Endothelial cell of umbilical vein (primary cell): ENCODE results near the gene SF3B4. TPM values are rescaled to one million over a fixed set of nuclear protein-coding genes. Genes with fewer than 3 reads are reported as not detected.

Experiments
- BruUV-seq: library from RNA; stranded (reverse); fragments of 400-500 nt; replicated peaks from 2 replicates; lab custom pipeline; 2021; lab: Mats Ljungman, UMichigan
- CTCF ChIA-PET: fragments of 300-600, 350-600 bp; sonication (Branson Sonifier 250); formaldehyde crosslinking; loops from one replicate; lab custom pipeline; 2021; ENCODE audit warnings: antibody characterized with exemption, inconsistent platforms; lab: Charles Lee
- POLR2A ChIA-PET: fragments of 300-600, 350-600 bp; sonication (Branson Sonifier 250); formaldehyde crosslinking; loops from one replicate; lab custom pipeline; 2021; ENCODE audit warnings: antibody characterized with exemption, inconsistent platforms; lab: Charles Lee
- DNase-seq: peaks from one replicate; pipeline ENCODE4 v3.0.0-alpha.2; 2011; ENCODE audit warnings: low read depth, low spot score
- FAIRE-seq: peaks from 2 replicates; lab custom pipeline; 2011; peaks lifted over from hg19 to GRCh38; lab: Jason Lieb, UNC
- H2AFZ ChIP-seq: 2 replicates; pipeline ENCODE4 v1.6.0; 2012; ENCODE audit warnings: low read depth, low read length, control low read depth, inconsistent platforms
- H3K27ac ChIP-seq: 2 replicates; pipeline ENCODE4 v1.5.1; 2011; ENCODE audit warnings: low read depth, mild to moderate bottlenecking, control low read depth, low read length, moderate library complexity; ENCODE audit not compliant: insufficient read depth
- H3K27me3 ChIP-seq, 2 experiments: 2 replicates each; pipeline versions ENCODE4 v1.6.0 to v1.6.1; 2011; ENCODE audit warnings: low read length in 2 of 2, mixed read lengths in 1 of 2; ENCODE audit not compliant: control insufficient read depth in 2 of 2, insufficient read depth in 2 of 2
- H3K36me3 ChIP-seq, 2 experiments: 2 replicates in 1 of 2; 3 replicates in 1 of 2; pipeline ENCODE4 v1.5.1; 2011; ENCODE audit warnings: low read length in 2 of 2, mild to moderate bottlenecking in 1 of 2, moderate library complexity in 1 of 2; ENCODE audit not compliant: control insufficient read depth in 2 of 2, insufficient read depth in 2 of 2; ENCODE audit errors: extremely low read depth in 1 of 2
- H3K4me1 ChIP-seq: 3 replicates; pipeline ENCODE4 v1.5.1; 2011; ENCODE audit warnings: mild to moderate bottlenecking, low read length; ENCODE audit not compliant: control insufficient read depth, insufficient read depth; ENCODE audit errors: extremely low read depth
- H3K4me2 ChIP-seq: 2 replicates; pipeline ENCODE4 v1.6.1; 2011; ENCODE audit warnings: low read length, control low read depth, mixed read lengths; ENCODE audit not compliant: insufficient read depth
- H3K4me3 ChIP-seq, 3 experiments: fragments of 200-600 bp in 1 of 3; sonication (generic), shearing (Covaris generic) in 1 of 3; replicated peaks in 1 of 3; 2 replicates each; pipeline ENCODE4 v1.5.1; 2011 to 2016; ENCODE audit warnings: control low read depth in 3 of 3, low read length in 3 of 3, mild to moderate bottlenecking in 2 of 3, inconsistent platforms in 1 of 3, low read depth in 1 of 3, moderate library complexity in 1 of 3; ENCODE audit not compliant: insufficient read depth in 1 of 3
- H3K79me2 ChIP-seq: 2 replicates; pipeline ENCODE4 v1.6.0; 2012; ENCODE audit warnings: low read length, inconsistent platforms; ENCODE audit not compliant: control insufficient read depth, insufficient read depth
- H3K9ac ChIP-seq: replicated peaks from 2 replicates; pipeline ENCODE3; 2011; ENCODE audit warnings: low read length, control low read depth; ENCODE audit not compliant: insufficient read depth; ENCODE audit errors: extremely low read depth
- H3K9me1 ChIP-seq: replicated peaks from 3 replicates; pipeline ENCODE4 v1.6.0; 2011; ENCODE audit warnings: mild to moderate bottlenecking, low read length; ENCODE audit not compliant: control insufficient read depth, insufficient read depth; ENCODE audit errors: extremely low read depth
- H3K9me3 ChIP-seq: replicated peaks from 2 replicates; pipeline ENCODE4 v1.5.1; 2012; ENCODE audit warnings: low read length, inconsistent platforms; ENCODE audit not compliant: control insufficient read depth, insufficient read depth
- H4K20me1 ChIP-seq: replicated peaks from 2 replicates; pipeline ENCODE3; 2011; ENCODE audit warnings: mild to moderate bottlenecking, low read length; ENCODE audit not compliant: control insufficient read depth, insufficient read depth; ENCODE audit errors: extremely low read depth
- FOS ChIP-seq: IDR thresholded peaks from 2 replicates; pipeline ENCODE4 v1.6.1; 2011; ENCODE audit warnings: mild to moderate bottlenecking, low read length, moderate library complexity, borderline replicate concordance; ENCODE audit not compliant: insufficient read depth
- GATA2 ChIP-seq: IDR thresholded peaks from 2 replicates; pipeline ENCODE4 v1.7.0; 2011; ENCODE audit warnings: low read depth, mild to moderate bottlenecking, moderate library complexity, mixed read lengths, low read length; ENCODE audit not compliant: insufficient read length, insufficient read depth
- JUN ChIP-seq: IDR thresholded peaks from 2 replicates; pipeline ENCODE4 v1.6.1; 2011; ENCODE audit warnings: borderline replicate concordance, low read depth; ENCODE audit not compliant: insufficient read length, insufficient read depth
- MYC ChIP-seq: IDR thresholded peaks from one replicate; pipeline ENCODE4 v1.6.1; 2011; ENCODE audit warnings: mild to moderate bottlenecking, low read depth, low read length
- POLR2AphosphoS5 ChIP-seq: IDR thresholded peaks from 2 replicates; pipeline ENCODE4 v1.6.1; 2012; ENCODE audit warnings: low read depth, mild to moderate bottlenecking, control low read depth, low read length, moderate library complexity; ENCODE audit not compliant: insufficient read depth
- dilution Hi-C: fragments of 300-500 bp; cut with MboI; formaldehyde crosslinking; loops from one replicate; pipeline ENCODE4 v1.15.0; 2019; ENCODE audit warnings: low sequenced_read_pairs; ENCODE audit not compliant: extremely low pct_ligation_motif_present
- intact Hi-C: fragments of 100-400 bp; cut with micrococcal nuclease; formaldehyde crosslinking; loops from one replicate; pipeline ENCODE4 v1.10.0; 2022
- polyA plus RNA-seq, 4 experiments: library from polyadenylated mRNA; depleted of rRNA in 3 of 4; stranded (reverse) in 3 of 4; unstranded in 1 of 4; fragments of >200 nt; gene quantifications; 2 replicates each; pipeline versions ENCODE4 v1.2.1 to v1.2.3, GENCODE V29; 2011 to 2012; ENCODE audit warnings: missing spikeins in 1 of 4
- total RNA-seq: library from RNA; stranded (reverse); gene quantifications from 2 replicates; pipeline ENCODE4 v1.2.3, GENCODE V29; 2021
- TF ChIP-seq, protein P1 (sequence below): IDR thresholded peaks from 2 replicates; pipeline ENCODE4 v1.6.1; 2011; ENCODE audit not compliant: insufficient read depth, insufficient read length
- TF ChIP-seq, protein P2 (sequence below), 2 donors: IDR thresholded peaks; 1 replicate in 1 of 2; 2 replicates in 1 of 2; pipeline ENCODE4 v1.5.1; 2011; ENCODE audit warnings: low read length in 2 of 2, mild to moderate bottlenecking in 2 of 2, moderate library complexity in 2 of 2, control low read depth in 1 of 2, inconsistent platforms in 1 of 2, low read depth in 1 of 2; ENCODE audit not compliant: insufficient read depth in 1 of 2; ENCODE audit errors: extremely low read depth in 1 of 2

The SF3B4 gene
- total and polyA plus RNA-seq, 2 donors (not counting 3 experiments of a cell fraction or from before 2014, with no cell fraction given): 62.7 to 74.4 TPM

DNA sequence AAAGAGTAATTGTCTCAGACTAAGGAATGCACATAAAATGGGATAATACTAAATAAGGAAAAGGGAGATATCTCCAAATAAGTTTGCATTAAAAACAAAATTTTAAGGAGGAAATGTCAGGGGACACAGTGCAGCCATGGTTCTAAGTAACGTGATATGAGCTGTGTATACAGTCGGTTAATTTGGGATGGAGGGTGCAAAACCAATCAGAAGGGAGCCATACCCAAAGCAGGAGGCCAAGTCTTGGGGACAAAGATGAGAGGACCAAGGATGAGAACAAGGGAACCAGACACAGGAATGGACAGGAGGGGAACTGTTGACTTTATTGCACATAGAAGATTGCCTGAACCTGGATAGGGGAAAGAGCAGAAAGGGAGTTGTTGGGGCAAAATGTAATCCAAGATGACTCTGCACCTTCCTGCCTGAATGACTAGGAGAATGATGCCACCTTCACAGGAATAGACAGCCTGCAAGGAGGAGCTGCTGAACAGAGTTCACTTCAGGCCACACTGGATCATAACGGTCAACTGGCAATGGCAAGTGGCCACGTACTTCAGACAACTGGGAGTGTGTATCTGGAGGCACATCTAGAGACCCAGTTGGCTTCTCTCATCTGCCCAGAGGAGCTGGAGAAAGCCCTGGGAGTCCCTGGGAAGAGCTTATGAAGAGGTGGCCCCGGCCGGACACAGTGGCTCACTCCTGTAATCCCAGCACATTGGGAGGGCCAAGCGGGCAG is 50.2 kb downstream of the SF3B4 start:
- Histone ChIP-seq H3K4me2 (no peak overlapping the region), H4K20me1 (no peaks in the 10 kb centered on the region), H3K36me3 (no peaks in the 10 kb centered on the region), H3K9ac (no peak overlapping the region), H3K27ac (no peak overlapping the region), H3K27me3 (peaks cover 0 to 4% of the 10 kb centered on the region in 2 experiments), H3K4me1 (no peaks in the 10 kb centered on the region), H2AFZ (no peak overlapping the region), H3K4me3 (no peak overlapping the region), H3K79me2 (no peaks in the 10 kb centered on the region), H3K9me3 (no peaks in the 10 kb centered on the region), H3K9me1 (no peaks in the 10 kb centered on the region)
- TF ChIP-seq MYC (no peak), JUN (no peak), FOS (no peak), GATA2 (no peak), POLR2AphosphoS5 (no peak)
- TF ChIP-seq, protein P1, sequence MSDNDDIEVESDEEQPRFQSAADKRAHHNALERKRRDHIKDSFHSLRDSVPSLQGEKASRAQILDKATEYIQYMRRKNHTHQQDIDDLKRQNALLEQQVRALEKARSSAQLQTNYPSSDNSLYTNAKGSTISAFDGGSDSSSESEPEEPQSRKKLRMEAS: no peak
- TF ChIP-seq, protein P2, sequence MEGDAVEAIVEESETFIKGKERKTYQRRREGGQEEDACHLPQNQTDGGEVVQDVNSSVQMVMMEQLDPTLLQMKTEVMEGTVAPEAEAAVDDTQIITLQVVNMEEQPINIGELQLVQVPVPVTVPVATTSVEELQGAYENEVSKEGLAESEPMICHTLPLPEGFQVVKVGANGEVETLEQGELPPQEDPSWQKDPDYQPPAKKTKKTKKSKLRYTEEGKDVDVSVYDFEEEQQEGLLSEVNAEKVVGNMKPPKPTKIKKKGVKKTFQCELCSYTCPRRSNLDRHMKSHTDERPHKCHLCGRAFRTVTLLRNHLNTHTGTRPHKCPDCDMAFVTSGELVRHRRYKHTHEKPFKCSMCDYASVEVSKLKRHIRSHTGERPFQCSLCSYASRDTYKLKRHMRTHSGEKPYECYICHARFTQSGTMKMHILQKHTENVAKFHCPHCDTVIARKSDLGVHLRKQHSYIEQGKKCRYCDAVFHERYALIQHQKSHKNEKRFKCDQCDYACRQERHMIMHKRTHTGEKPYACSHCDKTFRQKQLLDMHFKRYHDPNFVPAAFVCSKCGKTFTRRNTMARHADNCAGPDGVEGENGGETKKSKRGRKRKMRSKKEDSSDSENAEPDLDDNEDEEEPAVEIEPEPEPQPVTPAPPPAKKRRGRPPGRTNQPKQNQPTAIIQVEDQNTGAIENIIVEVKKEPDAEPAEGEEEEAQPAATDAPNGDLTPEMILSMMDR (IDR thresholded peaks at IDR 0.05; ENCODE audit: extremely low read depth in 1 of 2, insufficient read depth in 1 of 2, low read depth in 1 of 2, low read length in 2 of 2): no peak
- DNase-seq: no peak
- no peak for FAIRE-seq
- intact Hi-C loops (no loop called here), dilution Hi-C loops (loop anchor here (25.0 kb wide), 1 partner anchor 160 kb away; no protein-coding TSS in a partner anchor)
- no TSS peak for BruUV-seq
- POLR2A ChIA-PET: no interaction called here
- CTCF ChIA-PET: no interaction called here

Other genes with a start within 250 kb of the SF3B4 start
- gene FCGR1A, start 145.1 kb downstream of the SF3B4 start, total RNA-seq: not detected in 2 replicates
- not detected in 2 replicates for gene FCGR1A, start 145.1 kb downstream of the SF3B4 start, polyA plus RNA-seq
- 7.0 and 10.8 TPM in 2 replicates for gene BOLA1, start 28.2 kb downstream of the SF3B4 start, total RNA-seq
- gene BOLA1, start 28.2 kb downstream of the SF3B4 start, polyA plus RNA-seq: 12.2 and 16.1 TPM in 2 replicates
- 3.9 and 5.4 TPM in 2 replicates for gene SV2A, start 10.0 kb downstream of the SF3B4 start, total RNA-seq
- 2.9 and 3.0 TPM in 2 replicates for gene SV2A, start 10.0 kb downstream of the SF3B4 start, polyA plus RNA-seq
- gene MTMR11, start 9.1 kb upstream of the SF3B4 start, total RNA-seq: 7.8 and 11.2 TPM in 2 replicates
- 14.4 and 16.9 TPM in 2 replicates for gene MTMR11, start 9.1 kb upstream of the SF3B4 start, polyA plus RNA-seq
- gene OTUD7B, start 82.9 kb upstream of the SF3B4 start, total RNA-seq: 21.1 and 22.8 TPM in 2 replicates
- 3.2 and 4.3 TPM in 2 replicates for gene OTUD7B, start 82.9 kb upstream of the SF3B4 start, polyA plus RNA-seq
- gene VPS45, start 140.0 kb upstream of the SF3B4 start, total RNA-seq: 40.4 and 43.7 TPM in 2 replicates
- gene VPS45, start 140.0 kb upstream of the SF3B4 start, polyA plus RNA-seq: 24.8 and 25.6 TPM in 2 replicates
- 101 and 121 TPM in 2 replicates for gene PLEKHO1, start 222.1 kb upstream of the SF3B4 start, total RNA-seq
- 59.8 and 71.9 TPM in 2 replicates for gene PLEKHO1, start 222.1 kb upstream of the SF3B4 start, polyA plus RNA-seq